RCC 7860 (cell line): ENCODE measurements around the gene ARF3.
A peak's percentile ranks its signal among the peaks of the same experiment; 100 is the strongest.
"Not testable (repeated sequence)": the region's sequence is repeated elsewhere in the genome, so short reads cannot be mapped to it uniquely, and the experiment has no call there.

Source experiments
- DNase-seq: peaks from one replicate; pipeline ENCODE4 v3.0.0-alpha.2; 2015; ENCODE audit warnings: low spot score
- FAIRE-seq: peaks from 2 replicates; lab custom pipeline; 2012; peaks lifted over from hg19 to GRCh38; lab: Jason Lieb, UNC

Gene ARF3

GRCh38 chr12:48933664-48934311, 23.5 kb downstream of the ARF3 start:
- DNase-seq (no peak), FAIRE-seq (no peak)

GRCh38 chr12:48932878-48933277, 24.4 kb downstream of the ARF3 start:
- no peak for DNase-seq
- FAIRE-seq, result no peak

GRCh38 chr12:48930475-48930874, 26.8 kb downstream of the ARF3 start:
- no peak for DNase-seq
- FAIRE-seq, result no peak

GRCh38 chr12:48929551-48929950, 27.7 kb downstream of the ARF3 start:
- DNase-seq (no peak), FAIRE-seq (no peak)

- DNase-seq, result no peak
- no peak for FAIRE-seq
These were observed 30.0 kb downstream of the ARF3 start for GRCh38 chr12:48927261-48927660.

- FAIRE-seq (no peak), DNase-seq (no peak)
These were observed 31.8 kb downstream of the ARF3 start, which contains the start of gene FKBP11 for GRCh38 chr12:48925304-48926011. TSS of gene FKBP11 (minus strand) at chr12:48925492. CDS start at chr12:48925428, 64 bp downstream.

GRCh38 chr12:48924617-48925303, 32.5 kb downstream of the ARF3 start:
- DNase-seq (no peak), FAIRE-seq (no peak)

GRCh38 chr12:48923117-48923516, 34.2 kb downstream of the ARF3 start:
- DNase-seq (no peak), FAIRE-seq (no peak)

GRCh38 chr12:48917857-48918537, 39.3 kb downstream of the ARF3 start:
- no peak for FAIRE-seq

GRCh38 chr12:48910196-48910595, 47.1 kb downstream of the ARF3 start:
- FAIRE-seq, result no peak

More at GRCh38 chr12:48917857-48918537, 39.3 kb downstream of the ARF3 start:
- no peak for DNase-seq

GRCh38 chr12:48909698-48910097, 47.6 kb downstream of the ARF3 start:
- FAIRE-seq, DNase-seq: not testable (repeated sequence)

More at GRCh38 chr12:48910196-48910595, 47.1 kb downstream of the ARF3 start:
- DNase-seq, result no peak

- FAIRE-seq (no peak), DNase-seq (no peak)
These were observed 50.0 kb downstream of the ARF3 start for GRCh38 chr12:48907245-48907644.

- DNase-seq (no peak), FAIRE-seq (no peak)
These were observed 53.3 kb downstream of the ARF3 start for GRCh38 chr12:48903982-48904411.

GRCh38 chr12:48903363-48903981, 53.8 kb downstream of the ARF3 start:
- FAIRE-seq (no peak), DNase-seq (no peak)

GRCh38 chr12:48901278-48901677, 56.0 kb downstream of the ARF3 start:
- FAIRE-seq, result no peak

GRCh38 chr12:48899651-48900050, 57.6 kb downstream of the ARF3 start:
- FAIRE-seq (no peak), DNase-seq (no peak)

More at GRCh38 chr12:48901278-48901677, 56.0 kb downstream of the ARF3 start:
- DNase-seq, result no peak

- FAIRE-seq (no peak), DNase-seq (no peak)
These were observed 63.0 kb downstream of the ARF3 start for GRCh38 chr12:48894271-48894670.

GRCh38 chr12:48890657-48891418, 66.4 kb downstream of the ARF3 start:
- no peak for FAIRE-seq
- peak; percentile 39 for DNase-seq

- DNase-seq (no peak), FAIRE-seq (no peak)
These were observed 67.6 kb downstream of the ARF3 start for GRCh38 chr12:48889679-48890078.
